ENCODE measurements around the gene ZNF780B.
"Not testable (repeated sequence)": the region's sequence is repeated elsewhere in the genome, so short reads cannot be mapped to it uniquely, and the experiment has no call there.

The ZNF780B gene

DNA sequence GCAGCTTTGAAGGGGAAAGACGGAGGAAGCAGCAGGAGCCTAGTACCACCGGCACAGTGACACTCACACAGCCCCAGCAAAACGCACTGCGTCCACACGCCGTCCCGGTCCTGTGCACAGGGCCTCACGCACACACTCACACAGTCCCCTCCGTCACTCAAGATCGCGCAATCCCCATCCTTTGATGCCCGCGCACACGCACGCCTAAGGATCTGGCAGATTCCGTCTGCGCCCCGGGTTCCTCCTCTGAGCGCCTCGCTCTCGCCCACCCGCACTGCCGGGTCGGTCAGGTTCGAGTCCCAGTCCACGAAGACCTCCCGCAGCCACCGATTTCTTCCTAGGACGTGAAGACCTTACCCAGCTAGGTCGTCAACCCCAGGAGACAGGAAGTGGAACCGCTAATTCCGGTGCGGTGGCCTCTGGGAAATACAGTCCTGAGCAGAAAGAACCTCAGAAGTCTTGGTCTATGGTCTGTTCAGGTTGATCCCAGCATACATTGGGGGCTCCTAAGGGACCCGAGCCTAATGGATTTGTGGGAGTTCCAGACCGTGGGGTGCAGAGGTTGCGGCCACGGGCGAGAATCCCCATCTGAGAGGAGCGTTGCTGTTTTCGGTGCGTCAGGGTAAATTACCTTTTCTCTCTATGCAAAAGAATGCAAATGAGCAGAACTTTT lies at the start of gene ZNF780B:
ZNF780B (minus strand) TSS at position 400 of the 673 bp plus-strand sequence. CDS start 5,899 bp downstream, outside the sequence.
- DNase-seq: peak; percentile 88

GRCh38 chr19:40104754-40105153 lies 48.7 kb upstream of the ZNF780B start:
- no peak for DNase-seq

DNA sequence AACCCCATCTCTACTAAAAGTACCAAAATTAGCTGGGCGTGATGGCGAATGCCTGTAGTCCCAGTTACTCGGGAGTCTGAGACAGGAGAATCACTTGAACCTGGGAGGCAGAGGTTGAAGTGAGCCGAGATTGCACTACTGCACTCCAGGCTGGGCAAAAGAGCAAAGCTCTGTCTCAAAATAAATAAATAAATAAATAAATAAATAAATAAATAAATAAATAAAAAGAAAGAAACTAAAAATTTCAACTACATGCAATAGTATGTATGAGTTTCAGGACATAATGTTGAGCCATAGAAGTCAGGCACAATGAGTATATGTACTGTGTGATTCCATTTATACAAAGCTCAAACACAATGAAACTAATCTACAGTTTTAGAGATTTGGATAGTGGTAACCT lies 47.6 kb upstream of the ZNF780B start:
- no peak for DNase-seq

GRCh38 chr19:40101813-40102212 lies 45.8 kb upstream of the ZNF780B start:
- DNase-seq: no peak

GRCh38 chr19:40093416-40093815 lies 37.4 kb upstream of the ZNF780B start:
- no peak for DNase-seq

- no peak for DNase-seq
These were observed 35.4 kb upstream of the ZNF780B start for GRCh38 chr19:40091205-40092129.

DNA sequence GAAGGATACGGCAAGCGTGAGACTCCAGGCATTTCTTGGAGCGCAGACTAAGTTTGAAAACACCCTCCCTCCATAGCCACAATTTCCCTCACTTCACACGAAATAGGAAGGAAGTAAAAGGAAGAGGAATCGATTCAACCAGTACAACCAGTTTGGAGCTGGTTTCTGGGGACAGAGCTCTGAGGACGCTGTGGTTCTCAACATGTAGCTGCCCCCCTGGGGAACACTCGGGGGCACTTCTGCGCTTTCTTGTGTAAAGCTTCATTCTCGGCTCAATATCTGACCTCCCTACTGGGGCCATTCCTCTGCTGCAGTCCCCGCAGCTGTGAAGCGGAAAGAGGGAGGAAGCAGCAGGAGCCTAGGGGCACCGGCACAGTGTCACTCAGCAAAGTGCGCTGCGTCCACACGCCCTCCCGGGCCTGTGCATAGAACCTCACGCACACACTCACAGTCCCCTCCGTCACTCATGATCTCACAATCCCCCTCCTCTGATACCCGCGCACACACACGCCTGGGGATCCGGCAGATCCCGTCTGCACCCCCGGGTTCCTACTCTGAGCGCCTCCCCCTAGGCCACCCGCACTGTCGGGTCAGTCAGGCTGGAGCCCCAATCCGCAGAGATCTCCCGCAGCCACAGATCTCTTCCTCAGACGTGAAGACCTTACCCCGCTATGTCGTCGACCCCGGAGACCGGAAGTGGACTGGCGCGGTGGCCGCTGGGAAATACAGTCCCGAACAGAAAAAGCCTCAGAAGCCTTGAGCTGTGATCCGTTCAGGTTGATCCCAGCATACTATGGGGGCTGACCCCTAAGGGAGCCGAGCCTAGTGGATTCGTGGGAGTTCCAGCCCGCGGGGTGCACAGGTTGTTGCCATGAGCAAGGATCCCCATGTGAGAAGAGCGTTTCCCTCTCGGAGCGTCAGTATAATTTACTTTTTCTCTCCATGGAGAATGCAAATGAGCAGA lies 34.5 kb upstream of the ZNF780B start, which contains the start of gene ZNF780A:
ZNF780A (minus strand) TSS at position 703 of the 964 bp plus-strand sequence. CDS start 6,190 bp downstream, outside the sequence.
- peak; percentile 91 for DNase-seq

DNA sequence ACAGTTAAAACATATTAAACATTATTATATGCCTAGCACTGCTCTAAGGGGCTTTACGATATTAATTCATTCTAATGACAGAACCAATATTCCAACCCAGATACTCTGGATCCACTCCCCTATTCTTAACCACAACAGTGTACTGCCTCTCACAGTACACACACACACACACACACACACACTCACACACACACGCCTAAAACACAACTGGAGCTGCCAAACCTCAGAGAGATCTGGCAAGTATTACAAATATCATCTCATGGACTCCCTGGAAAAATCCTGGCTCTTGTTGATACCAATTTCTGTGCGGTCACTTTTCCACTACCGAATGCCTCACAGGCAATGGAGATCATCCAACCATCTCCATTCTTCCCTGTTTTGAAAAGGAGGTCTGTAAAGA lies 33.4 kb upstream of the ZNF780B start:
- no peak for DNase-seq

DNA sequence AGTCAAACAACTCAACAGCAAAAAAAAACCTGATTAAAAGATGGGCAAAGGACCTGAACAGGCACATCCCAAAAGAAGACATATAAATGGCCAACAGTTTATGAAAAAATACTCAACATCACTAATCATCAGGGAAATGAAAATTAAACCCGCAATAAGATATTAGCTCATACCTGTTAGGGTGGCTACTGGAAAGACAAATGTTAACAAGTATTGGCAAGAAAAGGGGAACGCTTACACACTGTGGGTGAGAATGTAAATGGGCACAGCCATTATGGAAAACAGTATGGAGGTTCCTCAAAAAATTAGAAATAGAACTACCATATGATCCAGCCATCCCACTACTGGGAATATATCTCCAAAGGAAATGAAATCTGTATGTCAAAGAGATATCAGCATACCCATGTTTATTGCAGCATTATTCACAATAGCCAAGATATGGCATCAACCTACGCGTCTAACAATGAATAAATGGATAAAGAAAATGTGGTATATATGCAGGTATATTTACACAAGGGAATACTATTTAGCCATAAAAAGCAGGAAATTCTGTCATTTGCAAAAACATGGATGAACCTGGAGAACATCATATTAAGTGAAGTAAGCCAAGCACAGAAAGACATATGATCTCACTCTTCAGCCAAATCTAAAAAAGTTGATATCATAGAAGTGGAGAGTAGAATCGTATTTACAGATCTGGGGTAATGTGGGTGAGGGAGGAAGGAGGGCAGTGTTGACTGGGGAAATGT lies 32.4 kb upstream of the ZNF780B start:
- no peak for DNase-seq

DNA sequence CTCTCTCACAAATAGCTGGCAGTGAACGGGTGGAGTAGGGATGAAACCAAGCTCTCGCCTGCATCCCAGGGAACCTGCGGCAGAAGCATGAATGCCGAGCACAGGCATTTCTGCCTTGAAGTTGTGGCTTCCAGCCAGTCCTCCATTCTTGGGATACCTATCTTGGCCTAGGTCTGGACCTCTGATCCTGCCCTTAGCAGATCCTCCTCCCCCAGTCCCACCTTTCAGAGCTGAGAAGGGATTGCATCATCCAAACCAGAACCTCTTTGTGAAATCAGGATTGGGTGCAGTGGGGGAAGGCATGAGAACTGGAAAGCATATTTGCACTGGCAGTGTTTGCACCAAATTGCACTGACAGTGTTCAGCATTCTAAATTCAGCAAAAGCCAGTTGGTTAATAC lies 28.9 kb upstream of the ZNF780B start:
- DNase-seq: no peak

DNA sequence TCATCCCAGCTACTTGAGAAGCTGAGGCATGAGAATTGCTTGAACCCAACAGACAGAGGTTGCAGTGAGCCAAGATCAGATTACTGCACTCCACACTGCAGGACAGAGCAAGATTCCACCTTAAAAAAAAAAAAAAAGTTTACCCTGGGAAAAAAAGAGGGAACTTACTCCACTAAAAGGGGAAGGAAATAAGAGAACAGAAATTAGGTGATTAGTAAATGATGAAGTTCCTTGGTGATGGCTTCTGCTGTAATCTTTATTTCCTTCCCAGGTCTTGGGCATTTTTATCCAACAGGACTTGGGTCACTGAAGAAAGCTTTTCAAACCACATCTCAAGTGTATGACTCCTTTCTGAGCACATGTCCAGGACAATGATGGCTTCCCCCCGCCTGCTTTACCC lies 25.4 kb upstream of the ZNF780B start:
- no peak for DNase-seq

DNA sequence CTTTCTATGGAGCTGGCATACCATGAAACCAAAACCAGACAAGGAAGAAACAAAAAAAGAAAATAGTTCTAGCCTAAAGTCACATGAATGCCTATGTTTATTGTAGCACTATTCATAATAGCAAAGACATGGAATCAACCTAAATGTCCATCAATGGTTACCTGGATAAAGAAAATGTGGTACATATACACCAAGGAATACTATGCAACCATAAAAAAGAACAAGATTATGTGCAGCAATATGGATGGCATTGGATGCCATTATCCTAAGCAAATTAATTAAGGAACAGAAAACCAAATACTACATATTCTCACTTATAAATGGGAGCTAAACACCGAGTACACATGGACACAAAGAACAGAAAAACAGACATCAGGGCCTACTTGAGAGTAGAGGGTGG lies 24.3 kb upstream of the ZNF780B start:
- no peak for DNase-seq

GRCh38 chr19:40078377-40078776 lies 22.3 kb upstream of the ZNF780B start:
- DNase-seq: no peak

GRCh38 chr19:40070058-40070457 lies 14.0 kb upstream of the ZNF780B start:
- no peak for DNase-seq

DNA sequence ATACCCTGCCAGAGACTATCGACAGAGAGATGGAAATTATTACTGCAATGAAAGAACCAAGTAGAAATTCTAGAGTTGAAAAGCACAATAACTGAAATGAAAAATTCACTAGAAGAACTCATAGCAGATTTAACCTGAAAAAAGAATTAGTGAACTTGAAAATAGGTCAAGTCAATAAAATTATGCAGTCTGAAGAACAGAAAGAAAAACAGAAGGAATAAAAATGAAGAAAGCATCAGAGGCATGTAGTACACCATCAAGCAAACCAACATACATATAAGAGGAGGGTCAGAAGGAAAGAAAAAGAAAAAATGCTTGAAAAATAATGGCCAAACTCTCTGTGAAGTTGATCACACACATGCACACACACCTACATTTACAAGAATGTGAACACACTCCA lies 3.6 kb upstream of the ZNF780B start:
- no peak for DNase-seq

DNA sequence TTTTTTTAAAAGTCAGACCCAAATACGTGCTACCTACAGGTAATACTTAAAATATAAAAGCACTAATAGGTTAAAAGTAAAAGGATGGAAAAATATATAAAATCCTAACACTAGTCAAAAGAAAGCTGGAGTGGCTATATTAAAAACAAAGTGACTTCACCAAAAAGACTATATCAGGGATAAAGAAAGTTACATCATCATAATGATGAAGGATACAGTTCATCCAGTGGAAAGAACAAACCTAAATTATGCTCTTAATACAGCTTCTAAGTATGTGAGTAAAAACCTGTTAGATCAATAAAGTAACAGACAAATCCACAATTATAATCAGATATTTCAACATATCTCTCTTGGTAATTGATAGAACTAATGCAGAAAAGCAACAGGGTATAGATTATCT lies 1.1 kb upstream of the ZNF780B start:
- DNase-seq: no peak

GRCh38 chr19:40056505-40056904 lies 474 bp upstream of the ZNF780B start:
- DNase-seq: no peak

DNA sequence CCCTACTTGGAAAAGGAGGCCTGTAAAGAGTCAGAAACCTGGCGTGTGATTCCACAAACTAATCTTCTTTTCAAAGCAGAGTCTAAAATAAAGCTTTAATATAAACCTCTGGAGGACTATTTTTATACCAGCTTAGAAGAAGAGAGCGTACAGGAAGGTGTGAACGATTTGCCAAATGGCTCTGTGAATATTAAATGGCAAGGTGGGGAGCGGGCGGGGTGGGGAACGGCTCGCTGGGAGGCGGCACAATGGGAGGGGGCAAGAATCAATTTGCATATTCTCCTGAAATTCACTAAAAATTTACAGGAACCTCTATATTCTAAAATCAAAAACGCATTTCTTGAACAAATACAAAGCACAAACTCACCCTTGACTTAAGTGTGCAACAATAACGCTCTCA lies 982 bp downstream of the ZNF780B start:
- no peak for DNase-seq

GRCh38 chr19:40054632-40055031 lies 1.4 kb downstream of the ZNF780B start:
- no peak for DNase-seq

- no peak for DNase-seq
These were observed 2.5 kb downstream of the ZNF780B start for GRCh38 chr19:40053491-40053890.

DNA sequence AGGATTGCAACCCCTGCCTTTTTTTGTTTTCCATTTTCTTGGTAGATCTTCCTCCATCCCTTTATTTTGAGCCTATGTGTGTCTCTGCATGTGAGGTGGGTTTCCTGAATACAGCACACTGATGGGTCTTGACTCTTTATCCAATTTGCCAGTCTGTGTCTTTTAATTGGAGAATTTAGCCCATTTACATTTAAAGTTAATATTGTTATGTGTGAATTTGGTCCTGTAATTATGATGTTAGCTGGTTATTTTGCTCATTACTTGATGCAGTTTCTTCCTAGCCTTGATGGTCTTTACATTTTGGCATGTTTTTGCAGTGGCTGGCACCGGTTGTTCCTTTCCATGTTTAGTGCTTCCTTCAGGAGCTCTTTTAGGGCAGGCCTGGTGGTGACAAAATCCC lies 14.3 kb downstream of the ZNF780B start:
- DNase-seq: not testable (repeated sequence)

- DNase-seq: not testable (repeated sequence)
These were observed 18.0 kb downstream of the ZNF780B start for GRCh38 chr19:40038047-40038446.
